GM12892 (cell line): ENCODE measurements around the gene CAPN11.

ENCODE experiments used
- DNase-seq: peaks from one replicate; pipeline ENCODE4 v3.0.0; 2011; ENCODE audit not compliant: insufficient read length
- FAIRE-seq: peaks from 2 replicates; lab custom pipeline; 2011; peaks lifted over from hg19 to GRCh38; lab: Jason Lieb, UNC
- POLR2A ChIP-seq: IDR thresholded peaks from 2 replicates; pipeline ENCODE4 v1.6.1; 2011; ENCODE audit warnings: low read depth, low read length, control low read depth
- POLR2AphosphoS5 ChIP-seq: IDR thresholded peaks from 2 replicates; pipeline ENCODE4 v1.6.1; 2011; ENCODE audit warnings: low read depth, low read length, control low read depth
- TAF1 ChIP-seq: IDR thresholded peaks from 2 replicates; pipeline ENCODE4 v1.6.1; 2011; ENCODE audit warnings: low read depth, mild to moderate bottlenecking, control low read depth, low read length, borderline replicate concordance

Gene CAPN11

GRCh38 chr6:44123544-44123943 is 35.1 kb upstream of the CAPN11 start:
- TF ChIP-seq TAF1: no peak
- TF ChIP-seq POLR2A: no peak
- TF ChIP-seq POLR2AphosphoS5: no peak
- no peak for FAIRE-seq
- DNase-seq: no peak

GRCh38 chr6:44126320-44127149 is 32.1 kb upstream of the CAPN11 start:
- DNase-seq: peak; percentile 68
- peak; percentile 73 for FAIRE-seq
- TF ChIP-seq TAF1 (no peak), POLR2A (peak; percentile 72; the same call in 1 of the 2 replicates), POLR2AphosphoS5 (peak; percentile 77; the same call in 1 of the 2 replicates)

GRCh38 chr6:44127186-44128019 is 31.2 kb upstream of the CAPN11 start, which contains the start of the genes MRPL14 and TMEM63B:
Gene MRPL14 (minus strand): TSS chr6:44127452. CDS start chr6:44116611, 10,841 bp downstream.
Gene TMEM63B (plus strand): TSS chr6:44127554. CDS start chr6:44134585, 7,031 bp downstream.
- TF ChIP-seq TAF1 (peak; percentile 40; the same call in 1 of the 2 replicates), POLR2AphosphoS5 (peak; percentile 60; the same call in 1 of the 2 replicates), POLR2A (peak; percentile 78)
- FAIRE-seq: peak; percentile 83
- DNase-seq: peak; percentile 99

- DNase-seq (no peak), FAIRE-seq (no peak)
- no peak for TF ChIP-seq POLR2A
- TF ChIP-seq POLR2AphosphoS5: no peak
- TF ChIP-seq TAF1: no peak
Measured at GRCh38 chr6:44128020-44128917, 30.4 kb upstream of the CAPN11 start.

- no peak for TF ChIP-seq TAF1
- TF ChIP-seq POLR2A: no peak
- no peak for TF ChIP-seq POLR2AphosphoS5
- no peak for FAIRE-seq
- no peak for DNase-seq
Measured at GRCh38 chr6:44129841-44130322, 28.7 kb upstream of the CAPN11 start.

GRCh38 chr6:44131892-44132291 is 26.7 kb upstream of the CAPN11 start:
- DNase-seq: no peak
- TF ChIP-seq POLR2A: no peak
- TF ChIP-seq POLR2AphosphoS5: no peak
- FAIRE-seq: no peak

GRCh38 chr6:44132476-44132875 is 26.1 kb upstream of the CAPN11 start:
- no peak for TF ChIP-seq TAF1
- no peak for TF ChIP-seq POLR2AphosphoS5
- TF ChIP-seq POLR2A: no peak
- DNase-seq (no peak), FAIRE-seq (no peak)

GRCh38 chr6:44133003-44133931 is 25.4 kb upstream of the CAPN11 start:
- FAIRE-seq (no peak), DNase-seq (no peak)
- no peak for TF ChIP-seq POLR2A
- no peak for TF ChIP-seq POLR2AphosphoS5
- no peak for TF ChIP-seq TAF1

GRCh38 chr6:44133981-44134711 is 24.5 kb upstream of the CAPN11 start:
- no peak for TF ChIP-seq TAF1
- no peak for TF ChIP-seq POLR2A
- TF ChIP-seq POLR2AphosphoS5: no peak
- FAIRE-seq (no peak), DNase-seq (no peak)
